Stomach (tissue), 9 donors: ENCODE results near the gene DEK. TPM values are rescaled to one million over a fixed set of nuclear protein-coding genes. Genes with fewer than 3 reads are reported as not detected.

Experiments used
- DNase-seq, 2 donors: peaks; one replicate each; pipeline versions ENCODE4 v3.0.0 to v3.0.0-alpha.2; 2013 to 2019
- H3K27ac ChIP-seq, 5 donors: fragments of 200-600 bp in 4 of 5; sonication (generic) in 4 of 5; one replicate each; pipeline ENCODE4 v1.5.1; 2013 to 2019; ENCODE audit warnings: mild to moderate bottlenecking in 1 of 5, moderate library complexity in 1 of 5
- H3K27me3 ChIP-seq, 3 donors: fragments of 200-600 bp; sonication (generic); one replicate each; pipeline ENCODE4 v1.5.1; 2017 to 2019; ENCODE audit warnings: mixed run types in 1 of 3
- H3K36me3 ChIP-seq, 4 donors: fragments of 200-600 bp; sonication (generic); 1 replicate in 3 of 4; 2 replicates in 1 of 4; pipeline ENCODE4 v1.5.1; 2016 to 2019
- H3K4me1 ChIP-seq, 4 donors: fragments of 200-600 bp; sonication (generic); one replicate each; pipeline ENCODE4 v1.5.1; 2016 to 2019
- H3K4me3 ChIP-seq, 4 donors: fragments of 200-600 bp; sonication (generic) in 3 of 4; one replicate each; pipeline ENCODE4 v1.5.1; 2016 to 2019; ENCODE audit warnings: mild to moderate bottlenecking in 1 of 4
- H3K9me3 ChIP-seq, 4 donors: fragments of 200-600 bp; sonication (generic); one replicate each; pipeline ENCODE4 v1.5.1; 2016 to 2019
- CTCF ChIP-seq, 7 experiments: fragments of 450-650 bp in 4 of 7; fragments of 200-600 bp in 3 of 7; sonication (generic) in 3 of 7; IDR thresholded peaks; one replicate each; pipeline ENCODE4 v1.5.1; 2016 to 2019; ENCODE audit warnings: antibody characterized with exemption in 7 of 7, control low read depth in 2 of 7, mild to moderate bottlenecking in 1 of 7
- EP300 ChIP-seq: sonication (generic); formaldehyde crosslinking; IDR thresholded peaks from one replicate; pipeline ENCODE4 v1.6.1; 2017; ENCODE audit warnings: antibody characterized with exemption
- POLR2A ChIP-seq, 4 donors: fragments of 450-650 bp; IDR thresholded peaks; one replicate each; pipeline ENCODE4 v1.6.1; 2016; ENCODE audit warnings: antibody characterized with exemption in 4 of 4, control low read depth in 2 of 4, mild to moderate bottlenecking in 1 of 4, moderate library complexity in 1 of 4
- POLR2AphosphoS5 ChIP-seq, 3 donors: sonication (generic); formaldehyde crosslinking; IDR thresholded peaks; one replicate each; pipeline ENCODE4 v1.6.1; 2016; ENCODE audit warnings: antibody characterized with exemption in 3 of 3
- WGBS, 5 donors: extraction: QIAGEN DNeasy Blood & Tissue Kit in 3 of 5; methylation state at CpG; one replicate each; pipeline versions ENCODE4 v1.1.5 to v1.1.7; 2013 to 2018; 5-methylcytosine and 5-hydroxymethylcytosine counted together
- intact Hi-C: fragments of 100-400 bp; cut with DNase I; formaldehyde crosslinking; loops from one replicate; pipeline ENCODE4 v1.15.1; 2023; ENCODE audit warnings: low total_unique reads
- polyA plus RNA-seq, 3 donors: library from polyadenylated mRNA; stranded (reverse); fragments of 200-250 nt; gene quantifications; one replicate each; pipeline ENCODE4 v1.2.3, GENCODE V29; 2013
- total RNA-seq, 5 donors: library from RNA; depleted of rRNA; stranded (reverse); fragments of >200 nt; gene quantifications; one replicate each; pipeline versions ENCODE4 v1.1.0 to v1.2.3, GENCODE V29; 2014 to 2016
- donor health status: healthy with polysubstance abuse.
- donor health status: Bipolar disorder and iron deficiency.
- donor health status: healthy.

The DEK gene
- total and polyA plus RNA-seq, 8 donors = 35.4 to 189 (median 112) TPM

- WGBS, 5 donors = 86 to 90% (median 87%) methylated on average over 4 of the region's 4 CpGs
- H3K27me3 ChIP-seq = no peaks in the 10 kb centered on the region
- H3K36me3 ChIP-seq = peaks cover 23 to 34% (median 30%) of the 10 kb centered on the region in 4 donors
- intact Hi-C loops = no loop called here
- H3K27ac ChIP-seq = peak overlapping the region in 2 of 5 donors; percentile 24 to 49
- no peak overlapping the region for H3K4me3 ChIP-seq
- peaks cover 18 to 48% (median 34%) of the 10 kb centered on the region in 4 donors for H3K4me1 ChIP-seq
- H3K9me3 ChIP-seq = no peaks in the 10 kb centered on the region
- no peak for TF ChIP-seq EP300
- TF ChIP-seq POLR2AphosphoS5 (IDR thresholded peaks at IDR 0.05) = no peak
- no peak for TF ChIP-seq CTCF (IDR thresholded peaks at IDR 0.05)
- TF ChIP-seq POLR2A (IDR thresholded peaks at IDR 0.05) = no peak
- DNase-seq = no peak
Measured at GRCh38 chr6:18259675-18260447, 4.5 kb downstream of the DEK start.

- intact Hi-C loops = no loop called here
- no peak overlapping the region for H3K27ac ChIP-seq
- H3K4me1 ChIP-seq = peaks cover 0 to 27% (median 13%) of the 10 kb centered on the region in 4 donors
- 76 to 89% (median 85%) methylated on average over 6 of the region's 6 CpGs for WGBS, 5 donors
- no peak overlapping the region for H3K4me3 ChIP-seq
- H3K27me3 ChIP-seq = no peaks in the 10 kb centered on the region
- peaks cover 33 to 73% (median 61%) of the 10 kb centered on the region in 4 donors for H3K36me3 ChIP-seq
- no peaks in the 10 kb centered on the region for H3K9me3 ChIP-seq
- DNase-seq = no peak
- TF ChIP-seq POLR2AphosphoS5 (IDR thresholded peaks at IDR 0.05) = no peak
- no peak for TF ChIP-seq CTCF (IDR thresholded peaks at IDR 0.05)
- TF ChIP-seq POLR2A (IDR thresholded peaks at IDR 0.05) = no peak
- no peak for TF ChIP-seq EP300
Measured at GRCh38 chr6:18254793-18255192, 9.5 kb downstream of the DEK start.

- intact Hi-C loops = no loop called here
Measured at GRCh38 chr6:18253635-18254034, 10.7 kb downstream of the DEK start.

GRCh38 chr6:18249271-18249670, 15.1 kb downstream of the DEK start:
- TF ChIP-seq POLR2AphosphoS5 (IDR thresholded peaks at IDR 0.05) = no peak
- no peak for TF ChIP-seq POLR2A (IDR thresholded peaks at IDR 0.05)
- no peak for TF ChIP-seq CTCF (IDR thresholded peaks at IDR 0.05)
- no peak for TF ChIP-seq EP300
- intact Hi-C loops = no loop called here
- Histone ChIP-seq H3K4me3 (no peak overlapping the region), H3K9me3 (no peaks in the 10 kb centered on the region), H3K27me3 (no peaks in the 10 kb centered on the region), H3K27ac (no peak overlapping the region), H3K4me1 (peaks cover 0 to 14% (median 6%) of the 10 kb centered on the region in 4 donors), H3K36me3 (peaks cover 19 to 82% (median 72%) of the 10 kb centered on the region in 4 donors)
- no peak for DNase-seq
- WGBS, 5 donors = 88 to 95% (median 90%) methylated on average over 4 of the region's 4 CpGs

More at GRCh38 chr6:18253635-18254034, 10.7 kb downstream of the DEK start:
- DNase-seq = no peak
- Histone ChIP-seq H3K9me3 (no peaks in the 10 kb centered on the region), H3K4me1 (peaks cover 0 to 17% (median 8%) of the 10 kb centered on the region in 4 donors), H3K36me3 (peaks cover 38 to 85% (median 73%) of the 10 kb centered on the region in 4 donors), H3K27me3 (no peaks in the 10 kb centered on the region), H3K4me3 (no peak overlapping the region), H3K27ac (no peak overlapping the region)
- TF ChIP-seq POLR2A (IDR thresholded peaks at IDR 0.05) = no peak
- no peak for TF ChIP-seq POLR2AphosphoS5 (IDR thresholded peaks at IDR 0.05)
- TF ChIP-seq CTCF (IDR thresholded peaks at IDR 0.05) = no peak
- no peak for TF ChIP-seq EP300
- 85 to 93% (median 92%) methylated on average over 5 of the region's 5 CpGs for WGBS, 5 donors
